IMR-90 (cell line): Measurements from ENCODE around the gene NOS1AP. TPM values are rescaled to one million over a fixed set of nuclear protein-coding genes. Genes with fewer than 3 reads are reported as not detected.

ENCODE experiments used
- ATAC-seq: fragments of 200-7000 bp; cut with Tn5 transposase; 2 replicates; pipeline ENCODE4 v1.9.1; 2020; ENCODE audit warnings: low read depth, mild to moderate bottlenecking, moderate library complexity
- BruUV-seq: library from RNA; stranded (reverse); fragments of 400-500 nt; replicated peaks from 2 replicates; lab custom pipeline; 2021; lab: Mats Ljungman, UMichigan
- CTCF ChIA-PET: fragments of 300-600 bp; formaldehyde crosslinking; extraction: SDS; loops from one replicate; lab custom pipeline; 2021; ENCODE audit warnings: antibody characterized with exemption; lab: Yijun Ruan, JAX
- POLR2A ChIA-PET: fragments of 300-600 bp; sonication (Branson Sonifier 250); formaldehyde crosslinking; loops from one replicate; lab custom pipeline; 2022; ENCODE audit warnings: antibody characterized with exemption; ENCODE audit not compliant: unreplicated experiment; lab: Charles Lee
- DNase-seq: peaks from one replicate; pipeline ENCODE4 v3.0.0; 2013
- H2AFZ ChIP-seq: replicated peaks from 2 replicates; pipeline ENCODE3; 2013; ENCODE audit warnings: low read length, mild to moderate bottlenecking; ENCODE audit not compliant: poor library complexity
- H2AK5ac ChIP-seq: 2 replicates; pipeline ENCODE4 v1.6.1; 2013; ENCODE audit warnings: low read depth, low read length, inconsistent platforms
- H2AK9ac ChIP-seq: replicated peaks from 2 replicates; pipeline ENCODE3; 2013; ENCODE audit warnings: mild to moderate bottlenecking, low read depth, low read length, moderate library complexity; ENCODE audit not compliant: poor library complexity
- H2BK120ac ChIP-seq: 2 replicates; pipeline ENCODE4 v1.6.1; 2013; ENCODE audit warnings: low read depth, low read length, inconsistent platforms
- H2BK15ac ChIP-seq: 3 replicates; pipeline ENCODE4 v1.6.1; 2013; ENCODE audit warnings: low read depth, low read length, inconsistent platforms
- H2BK20ac ChIP-seq: 2 replicates; pipeline ENCODE4 v1.6.1; 2013; ENCODE audit warnings: low read depth, mild to moderate bottlenecking, inconsistent platforms, low read length, moderate library complexity
- H2BK5ac ChIP-seq: 2 replicates; pipeline ENCODE4 v1.6.1; 2013; ENCODE audit warnings: mild to moderate bottlenecking, low read depth, low read length, inconsistent platforms; ENCODE audit not compliant: poor library complexity, severe bottlenecking
- H3K14ac ChIP-seq: replicated peaks from 2 replicates; pipeline ENCODE4 v1.6.1; 2013; ENCODE audit warnings: low read depth, low read length, inconsistent platforms
- H3K18ac ChIP-seq: 2 replicates; pipeline ENCODE4 v1.6.1; 2013; ENCODE audit warnings: low read depth, low read length, control low read depth
- H3K23ac ChIP-seq: 2 replicates; pipeline ENCODE4 v1.6.1; 2013; ENCODE audit warnings: low read depth, low read length, inconsistent platforms
- H3K27ac ChIP-seq: 2 replicates; pipeline ENCODE4 v1.5.1; 2013; ENCODE audit warnings: mild to moderate bottlenecking, control low read depth, low read length; ENCODE audit not compliant: insufficient read depth
- H3K27me3 ChIP-seq: 2 replicates; pipeline ENCODE4 v1.6.1; 2013; ENCODE audit warnings: low read length; ENCODE audit not compliant: control insufficient read depth, insufficient read depth
- H3K36me3 ChIP-seq: 2 replicates; pipeline ENCODE4 v1.6.1; 2013; ENCODE audit warnings: low read length, mixed read lengths; ENCODE audit not compliant: control insufficient read depth, insufficient read depth
- H3K4ac ChIP-seq: 2 replicates; pipeline ENCODE4 v1.6.1; 2013; ENCODE audit warnings: low read depth, low read length, inconsistent platforms
- H3K4me1 ChIP-seq: 2 replicates; pipeline ENCODE4 v1.6.1; 2013; ENCODE audit warnings: low read length, mixed read lengths; ENCODE audit not compliant: control insufficient read depth, insufficient read depth
- H3K4me2 ChIP-seq: 2 replicates; pipeline ENCODE4 v1.6.1; 2013; ENCODE audit warnings: low read depth, mild to moderate bottlenecking, control low read depth, low read length, moderate library complexity
- H3K4me3 ChIP-seq: 2 replicates; pipeline ENCODE4 v1.5.1; 2013; ENCODE audit warnings: low read depth, mild to moderate bottlenecking, control low read depth, low read length, moderate library complexity; ENCODE audit not compliant: insufficient read depth
- H3K56ac ChIP-seq: 2 replicates; pipeline ENCODE4 v1.6.1; 2013; ENCODE audit warnings: low read length, inconsistent platforms; ENCODE audit not compliant: insufficient read depth; ENCODE audit errors: extremely low read depth
- H3K79me1 ChIP-seq, 2 experiments: 2 replicates each; pipeline ENCODE4 v1.6.1; 2013; ENCODE audit warnings: low read length in 2 of 2, inconsistent platforms in 1 of 2, low read depth in 1 of 2
- H3K9ac ChIP-seq: 2 replicates; pipeline ENCODE4 v1.6.1; 2013; ENCODE audit warnings: low read depth, low read length, control low read depth
- H3K9me1 ChIP-seq: 2 replicates; pipeline ENCODE4 v1.6.1; 2013; ENCODE audit warnings: low read length, inconsistent platforms; ENCODE audit not compliant: insufficient read depth
- H3K9me3 ChIP-seq: 2 replicates; pipeline ENCODE4 v1.6.1; 2013; ENCODE audit warnings: low read length; ENCODE audit not compliant: control insufficient read depth, insufficient read depth
- H4K20me1 ChIP-seq: 2 replicates; pipeline ENCODE4 v1.6.1; 2013; ENCODE audit warnings: low read length, inconsistent platforms; ENCODE audit not compliant: insufficient read depth
- H4K5ac ChIP-seq: 2 replicates; pipeline ENCODE4 v1.6.1; 2013; ENCODE audit warnings: mild to moderate bottlenecking, low read depth, low read length, control low read depth
- H4K8ac ChIP-seq, 2 experiments: 2 replicates each; pipeline ENCODE4 v1.6.1; 2013; ENCODE audit warnings: low read depth in 2 of 2, low read length in 2 of 2, control low read depth in 1 of 2, inconsistent platforms in 1 of 2
- H4K91ac ChIP-seq: 2 replicates; pipeline ENCODE4 v1.6.1; 2013; ENCODE audit warnings: low read depth, low read length, inconsistent platforms; ENCODE audit not compliant: insufficient read depth
- BHLHE40 ChIP-seq: fragments of 150-350 bp; IDR thresholded peaks from 2 replicates; pipeline ENCODE4 v1.6.1; 2016; ENCODE audit warnings: mild to moderate bottlenecking, low read depth, low read length
- CEBPB ChIP-seq: IDR thresholded peaks from 2 replicates; pipeline ENCODE4 v1.6.1; 2012; ENCODE audit warnings: low read depth, low read length, improper control_type of control experiment
- CTCF ChIP-seq: conservative IDR thresholded peaks from 2 replicates; pipeline ENCODE4 v1.5.1; 2012; ENCODE audit warnings: mild to moderate bottlenecking, low read depth, low read length, improper control_type of control experiment
- ELK1 ChIP-seq: fragments of 150-350 bp; IDR thresholded peaks from 2 replicates; pipeline ENCODE4 v1.6.1; 2016; ENCODE audit warnings: low read depth, mild to moderate bottlenecking, low read length, moderate library complexity, borderline replicate concordance
- FOS ChIP-seq: fragments of 150-350 bp; IDR thresholded peaks from 2 replicates; pipeline ENCODE4 v1.6.1; 2016; ENCODE audit warnings: low read depth, low read length
- MXI1 ChIP-seq: IDR thresholded peaks from 2 replicates; pipeline ENCODE4 v1.6.1; 2012; ENCODE audit warnings: low read depth, mild to moderate bottlenecking, low read length, moderate library complexity, borderline replicate concordance
- RAD21 ChIP-seq: IDR thresholded peaks from 2 replicates; pipeline ENCODE4 v1.6.1; 2012; ENCODE audit warnings: low read length, improper control_type of control experiment
- WGBS, 2 experiments: methylation state at CpG; one replicate each; pipeline versions ENCODE4 v1.1.5 to v1.1.7; 2013; ENCODE audit warnings: missing lambda C conversion rate in 2 of 2; ENCODE audit not compliant: insufficient read length in 1 of 2; ENCODE audit errors: extremely low coverage in 2 of 2; 5-methylcytosine and 5-hydroxymethylcytosine counted together
- dilution Hi-C: fragments of 300-500 bp; cut with HindIII; formaldehyde crosslinking; loops from one replicate; pipeline ENCODE4 v1.14.3; 2018; ENCODE audit warnings: low sequenced_read_pairs; ENCODE audit not compliant: unreplicated experiment
- in situ Hi-C: fragments of 300-500 bp; cut with MboI; formaldehyde crosslinking; loops from 3 replicates; pipeline ENCODE4 v1.14.3; 2019; ENCODE audit warnings: low sequenced_read_pairs, inconsistent platforms, mixed read lengths
- intact Hi-C: fragments of 100-400 bp; cut with micrococcal nuclease; formaldehyde crosslinking; loops from 2 replicates; pipeline ENCODE4 v1.10.0; 2022
- polyA plus RNA-seq, 3 experiments: library from polyadenylated mRNA; depleted of rRNA; stranded (reverse); fragments of >200 nt; gene quantifications; 2 replicates each; pipeline ENCODE4 v1.2.3, GENCODE V29; 2012; ENCODE audit warnings: low replicate concordance in 1 of 3
- total RNA-seq: library from RNA; depleted of rRNA; stranded (reverse); fragments of >200 nt; gene quantifications from 2 replicates; pipeline ENCODE4 v1.2.3, GENCODE V29; 2012

Gene NOS1AP
- total and polyA plus RNA-seq, 2 of the 4 experiments (the other 2 are of a cell fraction), result 0.18 to 0.19 TPM

DNA sequence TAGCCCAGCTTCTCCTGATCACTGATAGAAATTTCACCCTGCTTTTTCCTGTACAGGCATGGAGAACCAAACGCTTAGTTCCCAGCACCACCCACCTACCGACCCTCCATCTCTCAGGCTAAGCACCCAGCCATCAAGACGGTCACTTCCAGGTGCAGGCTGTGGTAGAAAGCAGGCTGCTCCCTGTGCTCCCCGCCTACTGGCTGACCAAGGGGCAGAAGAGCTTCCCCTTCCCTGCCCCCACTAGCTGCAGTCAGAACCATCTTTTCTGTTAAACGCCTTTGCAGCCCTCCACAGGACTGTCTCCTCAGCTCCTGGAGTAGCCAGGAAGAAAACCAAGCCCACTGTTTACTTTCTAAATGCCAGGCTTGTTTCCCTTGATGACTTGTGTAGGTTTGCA lies 284.2 kb downstream of the NOS1AP start:
- H2BK20ac ChIP-seq, result no peak overlapping the region
- H3K79me1 ChIP-seq, result no peaks in the 10 kb centered on the region
- dilution Hi-C loops (no loop called here), in situ Hi-C loops (no loop called here), intact Hi-C loops (no loop called here)
- no peak overlapping the region for H3K18ac ChIP-seq
- H2BK15ac ChIP-seq, result no peak overlapping the region
- ChIA-PET POLR2A (no interaction called here), CTCF (interaction anchor here (1.2 kb wide), 1 partner anchor 78 kb away, joined by 4 read pairs; no protein-coding TSS in a partner anchor)
- H3K23ac ChIP-seq, result no peak overlapping the region
- H3K4me3 ChIP-seq, result no peak overlapping the region
- H2AFZ ChIP-seq, result no peak overlapping the region
- no CpG with 5 or more reads among the region's 5 CpGs for WGBS, 2 experiments
- BruUV-seq, result no TSS peak
- H3K9me3 ChIP-seq, result no peaks in the 10 kb centered on the region
- H3K4me2 ChIP-seq, result no peak overlapping the region
- peaks cover 5% of the 10 kb centered on the region; the same call in 1 of the 2 replicates for H3K9me1 ChIP-seq
- H3K9ac ChIP-seq, result no peak overlapping the region
- no peak for TF ChIP-seq CTCF
- no peak for TF ChIP-seq FOS
- no peak for TF ChIP-seq MXI1
- no peak for TF ChIP-seq ELK1
- no peak for TF ChIP-seq BHLHE40
- TF ChIP-seq CEBPB, result no peak
- TF ChIP-seq RAD21, result no peak
- no peaks in the 10 kb centered on the region for H4K20me1 ChIP-seq
- H2BK5ac ChIP-seq, result no peak overlapping the region
- no peak overlapping the region; the same call in 1 of the 2 replicates for H3K4ac ChIP-seq
- H3K4me1 ChIP-seq, result 0 out of 2 replicates have a peak, but pooled peaks cover 4% of the 10 kb centered on the region
- no peak overlapping the region for H3K27ac ChIP-seq
- ATAC-seq (no peak), DNase-seq (no peak)
- H4K8ac ChIP-seq, result no peak overlapping the region
- H3K14ac ChIP-seq, result no peak overlapping the region
- no peak overlapping the region for H4K91ac ChIP-seq
- H2AK9ac ChIP-seq, result no peak overlapping the region
- H2BK120ac ChIP-seq, result no peak overlapping the region
- no peaks in the 10 kb centered on the region for H3K27me3 ChIP-seq
- no peak overlapping the region for H4K5ac ChIP-seq
- H3K56ac ChIP-seq, result no peak overlapping the region
- H2AK5ac ChIP-seq, result no peak overlapping the region
- no peaks in the 10 kb centered on the region for H3K36me3 ChIP-seq
